ENCODE measurements around the gene HOXA2.

- TF ChIP-seq CTCF (IDR thresholded peaks at IDR 0.05; ENCODE audit: insufficient read depth, low read length, poor library complexity, severe bottlenecking) (no peak), EZH2phosphoT487 (conservative IDR thresholded peaks at IDR 0.05; ENCODE audit: low read length) (no peak)
Observed at GRCh38 chr7:27118580-27118979, 16.1 kb upstream of the HOXA2 start.

All from SU-DHL-6 (cell line).